Esophagus squamous epithelium (tissue), 4 donors: ENCODE measurements around the gene VPS4A.

ENCODE experiments used
- CTCF ChIP-seq, 6 experiments: fragments of 450-650 bp in 4 of 6; fragments of 200-600 bp in 2 of 6; sonication (generic) in 2 of 6; IDR thresholded peaks; one replicate each; pipeline ENCODE4 v1.5.1; 2016 to 2019; ENCODE audit warnings: antibody characterized with exemption in 6 of 6, mild to moderate bottlenecking in 4 of 6, moderate library complexity in 4 of 6
- POLR2A ChIP-seq, 4 donors: fragments of 450-650 bp; IDR thresholded peaks; one replicate each; pipeline ENCODE4 v1.6.1; 2017; ENCODE audit warnings: antibody characterized with exemption in 4 of 4, mild to moderate bottlenecking in 4 of 4, moderate library complexity in 3 of 4

GRCh38 chr16:69316595-69317034, 5.5 kb downstream of the VPS4A start:
- TF ChIP-seq CTCF (IDR thresholded peaks at IDR 0.05): no peak
- no peak for TF ChIP-seq POLR2A (IDR thresholded peaks at IDR 0.05)
